ENCODE measurements around the gene SRSF6.
"Not testable (repeated sequence)": the region's sequence is repeated elsewhere in the genome, so short reads cannot be mapped to it uniquely, and the experiment has no call there.

Gene SRSF6

GRCh38 chr20:43438578-43439316 is 18.9 kb upstream of the SRSF6 start:
- no peak for DNase-seq (ENCODE audit: low read depth)
- TF ChIP-seq CTCF (IDR thresholded peaks at IDR 0.05; ENCODE audit: low read depth, low read length, missing control alignments) = no peak
- in situ Hi-C loops (cut with HindIII; ENCODE audit: low sequenced_read_pairs) = no loop called here
- no peak overlapping the region for H3K4me3 ChIP-seq (ENCODE audit: low read depth, low read length)

- no peak for TF ChIP-seq CTCF (IDR thresholded peaks at IDR 0.05; ENCODE audit: low read depth, low read length, missing control alignments)
- no peak for DNase-seq (ENCODE audit: low read depth)
- in situ Hi-C loops (cut with HindIII; ENCODE audit: low sequenced_read_pairs) = no loop called here
- no peak overlapping the region for H3K4me3 ChIP-seq (ENCODE audit: low read depth, low read length)
Measured at GRCh38 chr20:43440531-43440930, 17.2 kb upstream of the SRSF6 start.

- in situ Hi-C loops (cut with HindIII; ENCODE audit: low sequenced_read_pairs) = no loop called here
- no peak for DNase-seq (ENCODE audit: low read depth)
- TF ChIP-seq CTCF (IDR thresholded peaks at IDR 0.05; ENCODE audit: low read depth, low read length, missing control alignments) = no peak
- no peak overlapping the region for H3K4me3 ChIP-seq (ENCODE audit: low read depth, low read length)
Measured at GRCh38 chr20:43442282-43442880, 15.3 kb upstream of the SRSF6 start.

GRCh38 chr20:43444107-43444506 is 13.6 kb upstream of the SRSF6 start:
- H3K4me3 ChIP-seq (ENCODE audit: low read depth, low read length) = no peak overlapping the region
- in situ Hi-C loops (cut with HindIII; ENCODE audit: low sequenced_read_pairs) = no loop called here
- no peak for TF ChIP-seq CTCF (IDR thresholded peaks at IDR 0.05; ENCODE audit: low read depth, low read length, missing control alignments)
- DNase-seq (ENCODE audit: low read depth) = no peak

GRCh38 chr20:43446361-43446879 is 11.3 kb upstream of the SRSF6 start:
- in situ Hi-C loops (cut with HindIII; ENCODE audit: low sequenced_read_pairs) = no loop called here
- no peak for DNase-seq (ENCODE audit: low read depth)
- TF ChIP-seq CTCF (IDR thresholded peaks at IDR 0.05; ENCODE audit: low read depth, low read length, missing control alignments) = no peak
- no peak overlapping the region for H3K4me3 ChIP-seq (ENCODE audit: low read depth, low read length)

- H3K4me3 ChIP-seq (ENCODE audit: low read depth, low read length); DNase-seq (ENCODE audit: low read depth); in situ Hi-C loops (cut with HindIII; ENCODE audit: low sequenced_read_pairs): not testable (repeated sequence)
Measured at GRCh38 chr20:43448431-43448747, 9.3 kb upstream of the SRSF6 start.
